Esophagus muscularis mucosa (tissue), 3 donors: ENCODE results near the gene ABLIM3.

Experiments used
- POLR2A ChIP-seq: fragments of 450-650 bp; IDR thresholded peaks from one replicate; pipeline ENCODE4 v1.6.1; 2017; ENCODE audit warnings: antibody characterized with exemption, moderate library complexity, mild to moderate bottlenecking, low read depth
- TF ChIP-seq, protein P1 (sequence below), 3 experiments: fragments of 200-600 bp in 2 of 3; fragments of 450-650 bp in 1 of 3; sonication (generic) in 2 of 3; IDR thresholded peaks; one replicate each; pipeline ENCODE4 v1.5.1; 2017 to 2019; ENCODE audit warnings: antibody characterized with exemption in 3 of 3, mild to moderate bottlenecking in 2 of 3, moderate library complexity in 1 of 3

DNA sequence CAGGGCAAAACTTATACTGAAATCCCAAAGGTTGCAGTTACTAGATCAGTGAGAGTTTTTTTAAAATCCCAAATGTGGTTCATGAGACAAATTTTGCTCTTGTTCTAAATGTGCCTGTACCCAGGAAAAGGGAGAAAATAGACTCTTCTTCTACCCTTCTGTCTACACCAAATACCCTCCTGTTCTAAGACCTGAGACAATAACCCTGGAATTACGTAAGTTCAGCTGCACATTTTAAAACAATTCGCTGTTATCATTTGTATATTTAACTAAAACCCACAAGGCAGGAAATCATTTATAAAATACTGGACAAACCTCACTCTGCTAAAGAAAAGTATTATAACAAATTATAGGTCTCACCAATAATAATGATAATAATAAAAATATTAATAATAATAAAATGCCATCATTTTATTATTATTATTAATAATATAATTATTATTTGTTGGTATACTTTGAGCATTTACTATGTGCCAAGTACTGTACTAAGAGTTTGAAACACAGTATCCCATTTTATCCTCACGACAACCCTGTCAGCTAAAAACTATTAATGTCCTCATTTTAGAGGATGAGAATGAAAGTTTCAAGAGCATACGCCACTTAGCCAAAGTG, 80.5 kb downstream of the ABLIM3 start:
- TF ChIP-seq, protein P1, sequence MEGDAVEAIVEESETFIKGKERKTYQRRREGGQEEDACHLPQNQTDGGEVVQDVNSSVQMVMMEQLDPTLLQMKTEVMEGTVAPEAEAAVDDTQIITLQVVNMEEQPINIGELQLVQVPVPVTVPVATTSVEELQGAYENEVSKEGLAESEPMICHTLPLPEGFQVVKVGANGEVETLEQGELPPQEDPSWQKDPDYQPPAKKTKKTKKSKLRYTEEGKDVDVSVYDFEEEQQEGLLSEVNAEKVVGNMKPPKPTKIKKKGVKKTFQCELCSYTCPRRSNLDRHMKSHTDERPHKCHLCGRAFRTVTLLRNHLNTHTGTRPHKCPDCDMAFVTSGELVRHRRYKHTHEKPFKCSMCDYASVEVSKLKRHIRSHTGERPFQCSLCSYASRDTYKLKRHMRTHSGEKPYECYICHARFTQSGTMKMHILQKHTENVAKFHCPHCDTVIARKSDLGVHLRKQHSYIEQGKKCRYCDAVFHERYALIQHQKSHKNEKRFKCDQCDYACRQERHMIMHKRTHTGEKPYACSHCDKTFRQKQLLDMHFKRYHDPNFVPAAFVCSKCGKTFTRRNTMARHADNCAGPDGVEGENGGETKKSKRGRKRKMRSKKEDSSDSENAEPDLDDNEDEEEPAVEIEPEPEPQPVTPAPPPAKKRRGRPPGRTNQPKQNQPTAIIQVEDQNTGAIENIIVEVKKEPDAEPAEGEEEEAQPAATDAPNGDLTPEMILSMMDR (IDR thresholded peaks at IDR 0.05) = no peak
- TF ChIP-seq POLR2A = no peak
